ENCODE results near the gene SEL1L3. TPM values are rescaled to one million over a fixed set of nuclear protein-coding genes. Genes with fewer than 3 reads are reported as not detected.

The SEL1L3 gene
- polyA plus RNA-seq, 1 of the 3 experiments (the other 2 are of a cell fraction), result 2.2 TPM

- TF ChIP-seq FOXJ3 (CRISPR knock-in tag; IDR thresholded peaks at IDR 0.05) (no peak), MXI1 (IDR thresholded peaks at IDR 0.05; ENCODE audit: low read depth, low read length) (no peak), RFX5 (IDR thresholded peaks at IDR 0.05; ENCODE audit: low read length) (no peak), IRF3 (IDR thresholded peaks at IDR 0.05; ENCODE audit: low read depth, low read length) (no peak), YY1 (IDR thresholded peaks at IDR 0.05; ENCODE audit: low read depth) (no peak), RCOR1 (IDR thresholded peaks at IDR 0.05; ENCODE audit: low read length) (no peak), SIN3A (IDR thresholded peaks at IDR 0.05; ENCODE audit: borderline replicate concordance, low read depth, low read length) (no peak), GABPA (IDR thresholded peaks at IDR 0.05; ENCODE audit: low read depth) (no peak), ELF1 (IDR thresholded peaks at IDR 0.05) (no peak), MEF2A (IDR thresholded peaks at IDR 0.05; ENCODE audit: borderline replicate concordance, low read depth) (no peak), TCF12 (IDR thresholded peaks at IDR 0.05) (no peak), REST (IDR thresholded peaks at IDR 0.05; ENCODE audit: low read depth, low read length) (no peak), ZBTB33 (IDR thresholded peaks at IDR 0.05; ENCODE audit: borderline replicate concordance, low read depth) (no peak), FOSL2 (IDR thresholded peaks at IDR 0.05; ENCODE audit: borderline replicate concordance, low read depth) (no peak), PBX3 (IDR thresholded peaks at IDR 0.05) (no peak), EZH2phosphoT487 (IDR thresholded peaks at IDR 0.05; ENCODE audit: borderline replicate concordance, low read depth) (no peak), JUND (IDR thresholded peaks at IDR 0.05) (no peak), MAX (IDR thresholded peaks at IDR 0.05; ENCODE audit: low read depth) (no peak), CHD2 (IDR thresholded peaks at IDR 0.05; ENCODE audit: low read length, partially characterized antibody) (no peak)
- no peak for DNase-seq
- Histone ChIP-seq H3K79me2 (ENCODE audit: insufficient read depth) (no peaks in the 10 kb centered on the region), H3K9me3 (no peaks in the 10 kb centered on the region), H3F3A (replicated peaks; ENCODE audit: insufficient read depth) (peaks cover 16% of the 10 kb centered on the region), H4K20me1 (ENCODE audit: insufficient read depth) (no peaks in the 10 kb centered on the region), H3K9me2 (no peaks in the 10 kb centered on the region), H3K4me2 (no peak overlapping the region), H3K27ac (ENCODE audit: low read depth in 2 of 2, low read length in 1 of 2) (no peak overlapping the region), H3K27me3 (ENCODE audit: insufficient read depth) (no peaks in the 10 kb centered on the region), H2AFZ (ENCODE audit: low read depth) (no peak overlapping the region), H3K4me3 (ENCODE audit: low read depth in 2 of 2, low read length in 1 of 2) (no peak overlapping the region), H3K36me3 (replicated peaks in 1 of 2; ENCODE audit: control insufficient read depth in 1 of 2, insufficient read depth in 2 of 2, low read length in 1 of 2) (no peaks in the 10 kb centered on the region), H3K4me1 (ENCODE audit: control insufficient read depth in 1 of 2, insufficient read depth in 2 of 2, low read depth in 1 of 2, low read length in 1 of 2) (peaks cover 0 to 16% of the 10 kb centered on the region in 2 experiments; a peak in 2 of 4 replicates), H3K9ac (no peak overlapping the region)
- CTCF ChIA-PET, result no interaction called here
- WGBS (ENCODE audit: low lambda C conversion rate), result 88% methylated on average over 4 of the region's 4 CpGs
- POLR2A ChIA-PET, result no interaction called here
Measured at GRCh38 chr4:25811374-25811690, 51.5 kb downstream of the SEL1L3 start.
